Measurements from ENCODE around the gene MAP4K3. TPM values are rescaled to one million over a fixed set of nuclear protein-coding genes. Genes with fewer than 3 reads are reported as not detected.

The MAP4K3 gene
- total RNA-seq (10 to 100 TPM; 42.0 to 96.4 (median 55.0) TPM), polyA plus RNA-seq (10 to 100 TPM; 20.6 to 25.4 TPM)
- long read RNA-seq, donor 1, partial matches to known transcripts: 9 of 18 reads
- long read RNA-seq, donor 1, other reads (novel, unspliced or antisense): 9 of 18 reads
- long read RNA-seq, donor 2, full-length matches to known transcripts: 4 of 4 reads
- long read RNA-seq, donor 2, partial matches to known transcripts: 0 of 4 reads
- long read RNA-seq, donor 2, other reads (novel, unspliced or antisense): 0 of 4 reads
- long read RNA-seq, donor 3, full-length matches to known transcripts: 47 of 65 reads
- long read RNA-seq, donor 3, partial matches to known transcripts: 5 of 65 reads
- long read RNA-seq, donor 3, other reads (novel, unspliced or antisense): 13 of 65 reads

GRCh38 chr2:39436592-39437521 lies at the start of gene MAP4K3:
Gene MAP4K3 (minus strand): TSS chr2:39437285. CDS start chr2:39436987, 298 bp downstream.
- Histone ChIP-seq H3K27me3 (no peaks in the 10 kb centered on the region), H3K27ac (peak within 1 kb of the TSS; percentile 95 to 99), H3K36me3 (no peaks in the 10 kb centered on the region), H3K4me1 (ENCODE audit: insufficient read depth) (peaks cover 8% of the 10 kb centered on the region), H3K9me3 (no peaks in the 10 kb centered on the region), H3K4me3 (peak within 1 kb of the TSS; percentile 90)
- 0 to 2% (median 1%) methylated on average over 46 to 109 of the region's 109 CpGs for WGBS, 3 donors
- intact Hi-C loops (cut with DNase I): loop anchor here in 3 of 4 donors (5.0 to 10.0 kb wide), 4 partner anchors 52 to 78 kb away; no protein-coding TSS in a partner anchor
- peak; percentile 93 to 95 (median 94) for DNase-seq
- TF ChIP-seq POLR2A (IDR thresholded peaks at IDR 0.05) (peak; percentile 84), EP300 (IDR thresholded peaks at IDR 0.05) (no peak), CTCF (IDR thresholded peaks at IDR 0.05) (no peak)

DNA sequence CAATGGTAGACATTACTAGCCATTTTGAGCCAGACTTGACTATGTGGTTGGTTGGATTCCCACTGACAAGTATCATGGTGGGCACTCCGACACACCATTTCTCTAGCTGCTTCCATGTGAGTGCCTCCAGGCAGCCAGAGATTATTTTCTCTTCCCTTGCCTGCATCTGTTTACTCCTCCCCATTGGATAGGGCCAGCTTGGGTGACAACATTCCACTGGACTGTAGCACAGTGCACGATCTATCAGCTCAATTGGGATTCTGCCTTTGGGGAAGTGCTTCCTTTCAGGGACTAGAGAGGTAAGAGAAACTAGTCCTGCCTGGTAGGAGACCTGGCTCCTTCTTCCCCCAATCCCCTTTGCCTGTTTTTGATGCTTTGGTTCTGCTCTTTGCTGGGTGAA lies 49.0 kb upstream of the MAP4K3 start:
- intact Hi-C loops (cut with DNase I): no loop called here
- WGBS, 3 donors: 89 to 93% (median 91%) methylated on average over 2 of the region's 2 CpGs
- H3K4me1 ChIP-seq (ENCODE audit: insufficient read depth): peaks cover 9% of the 10 kb centered on the region

DNA sequence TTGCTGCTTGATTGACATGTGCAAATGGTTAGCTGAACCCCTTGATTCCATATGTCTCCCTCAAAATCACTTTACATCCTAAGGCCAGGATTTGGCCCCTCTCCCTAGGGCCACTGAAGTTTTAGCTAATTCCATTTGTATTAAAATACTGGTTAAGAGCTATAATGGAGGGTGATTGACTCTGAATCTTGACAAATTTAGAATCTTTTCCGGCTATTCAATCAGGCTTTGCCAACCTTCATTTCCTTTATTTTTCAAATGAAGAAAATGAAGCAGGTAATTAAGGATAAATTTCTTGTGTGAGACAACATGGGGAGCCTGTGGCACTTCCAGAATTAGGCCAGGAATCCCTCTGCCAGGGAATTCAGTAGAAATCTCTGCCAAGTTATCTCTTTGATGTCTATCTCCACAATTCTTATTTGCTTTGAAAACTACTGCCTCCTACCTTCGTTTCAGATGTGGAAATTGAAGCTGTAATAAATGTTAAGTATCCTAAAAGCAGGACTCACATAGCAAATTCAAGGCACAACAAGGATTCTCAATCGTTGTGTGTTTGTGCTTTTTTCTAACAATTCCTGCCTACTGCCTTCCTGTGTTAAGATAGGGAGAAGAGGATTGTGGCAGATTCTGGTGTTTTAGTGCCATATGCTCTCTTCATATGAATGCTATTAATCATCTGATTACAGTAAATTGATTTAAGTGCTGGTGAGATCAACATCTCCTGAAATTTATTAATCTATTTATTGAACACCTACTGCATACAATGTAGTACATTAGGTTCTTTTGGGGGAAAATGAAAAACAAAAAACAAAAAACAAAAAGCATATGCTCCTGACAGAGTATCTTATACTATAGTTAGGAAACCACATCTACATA lies 47.8 kb upstream of the MAP4K3 start:
- H3K4me3 ChIP-seq: no peak overlapping the region
- WGBS, 3 donors: 55 to 59% (median 56%) methylated on average over 3 of the region's 3 CpGs
- DNase-seq: no peak
- no peak for TF ChIP-seq CTCF (IDR thresholded peaks at IDR 0.05)
- TF ChIP-seq EP300 (IDR thresholded peaks at IDR 0.05): no peak
- no peak for TF ChIP-seq POLR2A (IDR thresholded peaks at IDR 0.05)
- no peaks in the 10 kb centered on the region for H3K9me3 ChIP-seq
- intact Hi-C loops (cut with DNase I): no loop called here
- no peaks in the 10 kb centered on the region for H3K27me3 ChIP-seq
- no peaks in the 10 kb centered on the region for H3K36me3 ChIP-seq
- H3K4me1 ChIP-seq (ENCODE audit: insufficient read depth): peaks cover 9% of the 10 kb centered on the region
- no peak overlapping the region for H3K27ac ChIP-seq

More for the DNA sequence above, 49.0 kb upstream of the MAP4K3 start:
- Histone ChIP-seq H3K27me3 (no peaks in the 10 kb centered on the region), H3K4me3 (no peak overlapping the region), H3K27ac (no peak overlapping the region), H3K36me3 (no peaks in the 10 kb centered on the region), H3K9me3 (no peaks in the 10 kb centered on the region)
- TF ChIP-seq CTCF (IDR thresholded peaks at IDR 0.05) (no peak), EP300 (IDR thresholded peaks at IDR 0.05) (no peak), POLR2A (IDR thresholded peaks at IDR 0.05) (no peak)
- no peak for DNase-seq

- Histone ChIP-seq H3K4me3 (no peak overlapping the region), H3K36me3 (no peaks in the 10 kb centered on the region), H3K4me1 (ENCODE audit: insufficient read depth) (peaks cover 9% of the 10 kb centered on the region), H3K27ac (no peak overlapping the region), H3K9me3 (no peaks in the 10 kb centered on the region), H3K27me3 (no peaks in the 10 kb centered on the region)
- peak in 4 of 5 donors; percentile 44 to 55 (median 48) for DNase-seq
- intact Hi-C loops (cut with DNase I): no loop called here
- TF ChIP-seq CTCF (IDR thresholded peaks at IDR 0.05) (no peak), EP300 (IDR thresholded peaks at IDR 0.05) (no peak), POLR2A (IDR thresholded peaks at IDR 0.05) (no peak)
Measured at GRCh38 chr2:39484206-39484605, 47.1 kb upstream of the MAP4K3 start.
